ENCODE data around the gene SIK3. TPM values are rescaled to one million over a fixed set of nuclear protein-coding genes. Genes with fewer than 3 reads are reported as not detected.
"Not testable (repeated sequence)": the region's sequence is repeated elsewhere in the genome, so short reads cannot be mapped to it uniquely, and the experiment has no call there.

The SIK3 gene
- total and polyA plus RNA-seq, 12 donors, result 9.9 to 47.3 (median 36.5) TPM

GRCh38 chr11:117055469-117055868 lies 42.8 kb downstream of the SIK3 start:
- WGBS, 2 donors, result 82 to 84% methylated on average over 5 of the region's 5 CpGs
- intact Hi-C loops (cut with DNase I), result no loop called here
- no peak overlapping the region for H3K4me3 ChIP-seq
- DNase-seq (no peak), ATAC-seq (no peak)
- no peaks in the 10 kb centered on the region for H3K36me3 ChIP-seq
- H3K27ac ChIP-seq, result no peak overlapping the region
- H3K9me3 ChIP-seq, result no peaks in the 10 kb centered on the region
- H3K4me1 ChIP-seq, result peaks cover 0 to 37% (median 23%) of the 10 kb centered on the region in 9 donors
- no peaks in the 10 kb centered on the region for H3K27me3 ChIP-seq
- TF ChIP-seq CTCF (IDR thresholded peaks at IDR 0.05), result no peak

GRCh38 chr11:117054382-117054781 lies 43.8 kb downstream of the SIK3 start:
- H3K27me3 ChIP-seq, result no peaks in the 10 kb centered on the region
- no peak overlapping the region for H3K27ac ChIP-seq
- no peaks in the 10 kb centered on the region for H3K9me3 ChIP-seq
- H3K4me1 ChIP-seq, result peaks cover 0 to 31% (median 21%) of the 10 kb centered on the region in 9 donors
- TF ChIP-seq CTCF (IDR thresholded peaks at IDR 0.05), result no peak
- H3K4me3 ChIP-seq, result no peak overlapping the region
- ATAC-seq, result no peak
- 98 to 100% methylated on average over 1 of the region's 1 CpG for WGBS, 2 donors
- no peak for DNase-seq
- H3K36me3 ChIP-seq, result no peaks in the 10 kb centered on the region
- intact Hi-C loops (cut with DNase I), result no loop called here

GRCh38 chr11:117052196-117053149 lies 45.8 kb downstream of the SIK3 start:
- no peaks in the 10 kb centered on the region for H3K27me3 ChIP-seq
- intact Hi-C loops (cut with DNase I), result no loop called here
- 92 to 95% methylated on average over 8 of the region's 8 CpGs for WGBS, 2 donors
- H3K9me3 ChIP-seq, result no peaks in the 10 kb centered on the region
- ATAC-seq (no peak), DNase-seq (no peak)
- H3K4me1 ChIP-seq, result peaks cover 0 to 12% (median 4%) of the 10 kb centered on the region in 9 donors
- H3K36me3 ChIP-seq, result no peaks in the 10 kb centered on the region
- H3K27ac ChIP-seq, result no peak overlapping the region
- no peak for TF ChIP-seq CTCF (IDR thresholded peaks at IDR 0.05)
- H3K4me3 ChIP-seq, result no peak overlapping the region

GRCh38 chr11:117050121-117050520 lies 48.1 kb downstream of the SIK3 start:
- intact Hi-C loops (cut with DNase I); ATAC-seq; H3K27ac ChIP-seq; DNase-seq; H3K9me3 ChIP-seq; H3K36me3 ChIP-seq; H3K27me3 ChIP-seq; H3K4me3 ChIP-seq: not testable (repeated sequence)
- H3K4me1 ChIP-seq, result peaks cover under 1 to 20% (median 12%) of the 10 kb centered on the region in 9 donors
- 94 to 95% methylated on average over 9 of the region's 9 CpGs for WGBS, 2 donors

GRCh38 chr11:117046627-117047026 lies 51.6 kb downstream of the SIK3 start:
- WGBS, 2 donors, result 95% methylated on average over 5 of the region's 5 CpGs
- DNase-seq; H3K27ac ChIP-seq; H3K36me3 ChIP-seq; H3K27me3 ChIP-seq; ATAC-seq; H3K4me3 ChIP-seq; H3K9me3 ChIP-seq; intact Hi-C loops (cut with DNase I): not testable (repeated sequence)
- H3K4me1 ChIP-seq, result peaks cover 4 to 51% (median 27%) of the 10 kb centered on the region in 9 donors
